Melanocyte of skin (primary cell): ENCODE data around the gene HHEX. TPM values are rescaled to one million over a fixed set of nuclear protein-coding genes. Genes with fewer than 3 reads are reported as not detected.

Experiments used
- small RNA-seq, 2 donors: library from RNA; depleted of rRNA; stranded (forward); fragments of <200 nt; gene quantifications; one replicate each; pipeline ENCODE3, GENCODE V24; 2012
- total RNA-seq, 2 donors: library from RNA; depleted of rRNA; stranded (reverse); fragments of >200 nt; gene quantifications; 2 replicates each; pipeline ENCODE4 v1.2.3, GENCODE V29; 2012

The HHEX gene
- 1 to 10 TPM in 1 of 2 donors, under 1 TPM in 1; 0.69 to 9.0 TPM for total RNA-seq

DNA sequence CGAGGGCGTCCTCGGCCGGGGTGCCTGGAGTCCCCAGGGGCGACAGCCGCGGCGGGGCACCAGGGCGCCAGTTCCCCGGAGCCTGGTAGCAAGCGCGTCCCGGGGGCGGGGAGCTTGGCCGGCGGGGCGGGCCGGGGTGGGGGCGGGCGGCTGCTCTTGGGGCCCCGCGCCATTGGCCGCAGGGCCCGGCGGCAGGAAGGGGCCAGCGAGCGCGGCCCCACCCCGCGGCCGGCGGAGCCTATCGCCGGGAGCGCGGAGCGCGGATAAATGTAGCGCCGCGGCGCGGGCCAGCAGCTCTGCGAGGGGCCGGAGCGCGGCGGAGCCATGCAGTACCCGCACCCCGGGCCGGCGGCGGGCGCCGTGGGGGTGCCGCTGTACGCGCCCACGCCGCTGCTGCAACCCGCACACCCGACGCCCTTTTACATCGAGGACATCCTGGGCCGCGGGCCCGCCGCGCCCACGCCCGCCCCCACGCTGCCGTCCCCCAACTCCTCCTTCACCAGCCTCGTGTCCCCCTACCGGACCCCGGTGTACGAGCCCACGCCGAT is at the start of gene HHEX:
Gene HHEX (plus strand): TSS at position 293 of the 548 bp plus-strand sequence. CDS start 32 bp downstream, at position 325.

Small RNA genes lying within 50 kb of the gene (small RNA-seq; reads per million reads assigned to genes)
- 0 reads per million in 2 donors for gene RF00019
- gene RN7SL644P, result 0 reads per million in 2 donors

Other genes with a start within 250 kb of the HHEX start
- gene IDE, start 115.9 kb upstream of the HHEX start, total RNA-seq, result 10 to 100 TPM; 26.8 to 34.3 TPM
- 10 to 100 TPM; 15.1 to 33.6 TPM for gene KIF11, start 96.8 kb upstream of the HHEX start, total RNA-seq
- 1 to 10 TPM; 9.6 to 9.7 TPM for gene EXOC6, start 158.6 kb downstream of the HHEX start, total RNA-seq